WTC11 (cell line): ENCODE measurements around the gene RIPOR3. TPM values are rescaled to one million over a fixed set of nuclear protein-coding genes. Genes with fewer than 3 reads are reported as not detected.

Experiments used
- ATAC-seq: fragments of 200-7000 bp; cut with Tn5 transposase; 2 replicates; pipeline ENCODE4 v1.10.0; 2021; ENCODE audit warnings: mild to moderate bottlenecking, moderate library complexity
- CTCF ChIA-PET: fragments of 300-600 bp; sonication (Branson Sonifier 250); formaldehyde crosslinking; loops from one replicate; lab custom pipeline; 2021; ENCODE audit warnings: antibody characterized with exemption; lab: Charles Lee
- POLR2A ChIA-PET: fragments of 350-600 bp; sonication (Branson Sonifier 250); formaldehyde crosslinking; loops from one replicate; lab custom pipeline; 2021; ENCODE audit warnings: antibody characterized with exemption; lab: Charles Lee
- DNase-seq: peaks from one replicate; pipeline ENCODE4 v3.0.0; 2021; ENCODE audit warnings: low spot score
- H3K27ac Mint-ChIP-seq: 2 replicates; pipeline ENCODE4 v1.8.0; 2021; ENCODE audit warnings: mixed read lengths
- H3K27me3 Mint-ChIP-seq: 2 replicates; pipeline ENCODE4 v1.8.0; 2021; ENCODE audit warnings: low read depth, mild to moderate bottlenecking, moderate library complexity, mixed read lengths
- H3K36me3 Mint-ChIP-seq: 2 replicates; pipeline ENCODE4 v1.8.0; 2021; ENCODE audit warnings: mixed read lengths
- H3K4me1 Mint-ChIP-seq: 2 replicates; pipeline ENCODE4 v1.8.0; 2022; ENCODE audit warnings: mixed read lengths
- H3K4me3 Mint-ChIP-seq: 2 replicates; pipeline ENCODE4 v1.8.0; 2021; ENCODE audit warnings: mild to moderate bottlenecking, moderate library complexity, mixed read lengths
- H3K9me3 Mint-ChIP-seq: 2 replicates; pipeline ENCODE4 v1.8.0; 2021; ENCODE audit warnings: mixed read lengths
- CBFB ChIP-seq: sonication (generic); formaldehyde crosslinking; IDR thresholded peaks from 2 replicates; pipeline ENCODE4 v1.8.1; 2022; ENCODE audit warnings: mild to moderate bottlenecking, low read depth, missing genetic modification reagents
- CDX4 ChIP-seq: fragments of 250-450 bp; sonication (Bioruptor Pico); IDR thresholded peaks from 2 replicates; pipeline ENCODE4 v1.9.0; 2021; ENCODE audit warnings: moderate library complexity, mild to moderate bottlenecking, inconsistent platforms, borderline replicate concordance
- E2F4 ChIP-seq: sonication (generic); formaldehyde crosslinking; IDR thresholded peaks from 2 replicates; pipeline ENCODE4 v1.8.1; 2022; ENCODE audit warnings: low read depth, mild to moderate bottlenecking, moderate library complexity, missing genetic modification reagents, borderline replicate concordance
- ERG ChIP-seq: fragments of 250-450 bp; sonication (Bioruptor Pico); IDR thresholded peaks from 2 replicates; pipeline ENCODE4 v1.8.0; 2021; ENCODE audit warnings: mild to moderate bottlenecking
- FOXK1 ChIP-seq: sonication (generic); formaldehyde crosslinking; IDR thresholded peaks from 2 replicates; pipeline ENCODE4 v1.8.0; 2022; ENCODE audit warnings: mild to moderate bottlenecking, moderate library complexity, missing genetic modification reagents
- HMGA2 ChIP-seq: fragments of 250-450 bp; sonication (Bioruptor Pico); IDR thresholded peaks from 2 replicates; pipeline ENCODE4 v1.4.0; 2021; ENCODE audit warnings: mild to moderate bottlenecking, moderate library complexity
- IRF1 ChIP-seq: sonication (generic); formaldehyde crosslinking; IDR thresholded peaks from 2 replicates; pipeline ENCODE4 v1.8.0; 2023; ENCODE audit warnings: missing genetic modification reagents
- MXD4 ChIP-seq: fragments of 250-450 bp; sonication (Bioruptor Pico); IDR thresholded peaks from 2 replicates; pipeline ENCODE4 v1.8.0; 2021; ENCODE audit warnings: mild to moderate bottlenecking, moderate library complexity, borderline replicate concordance
- PRRX2 ChIP-seq: fragments of 250-450 bp; sonication (Bioruptor Pico); IDR thresholded peaks from 2 replicates; pipeline ENCODE4 v1.8.0; 2021; ENCODE audit warnings: mild to moderate bottlenecking
- RORB ChIP-seq: fragments of 250-450 bp; sonication (Bioruptor Pico); IDR thresholded peaks from 2 replicates; pipeline ENCODE4 v1.9.0; 2021; ENCODE audit warnings: mild to moderate bottlenecking
- STAT6 ChIP-seq: sonication (generic); formaldehyde crosslinking; conservative IDR thresholded peaks from 2 replicates; pipeline ENCODE4 v1.8.1; 2023; ENCODE audit warnings: mild to moderate bottlenecking, low read depth, missing genetic modification reagents, moderate library complexity
- TCF7 ChIP-seq: sonication (generic); formaldehyde crosslinking; IDR thresholded peaks from 2 replicates; pipeline ENCODE4 v1.8.0; 2022; ENCODE audit warnings: mild to moderate bottlenecking, low read depth, missing genetic modification reagents, moderate library complexity
- USF1 ChIP-seq: sonication (generic); formaldehyde crosslinking; IDR thresholded peaks from 2 replicates; pipeline ENCODE4 v1.8.0; 2022; ENCODE audit warnings: mild to moderate bottlenecking, missing genetic modification reagents
- ZNF232 ChIP-seq: sonication (generic); formaldehyde crosslinking; IDR thresholded peaks from 2 replicates; pipeline ENCODE4 v1.8.0; 2022; ENCODE audit warnings: mild to moderate bottlenecking, missing genetic modification reagents
- ZNF396 ChIP-seq: fragments of 250-450 bp; sonication (Bioruptor Pico); IDR thresholded peaks from 2 replicates; pipeline ENCODE4 v1.8.0; 2021; ENCODE audit warnings: mild to moderate bottlenecking, moderate library complexity, borderline replicate concordance
- total RNA-seq: library from RNA; stranded (reverse); gene quantifications from 3 replicates; pipeline ENCODE4 v1.2.3, GENCODE V29; 2021
- TF ChIP-seq, protein P1 (sequence below): sonication (generic); formaldehyde crosslinking; IDR thresholded peaks from 2 replicates; pipeline ENCODE4 v1.8.1; 2022; ENCODE audit warnings: mild to moderate bottlenecking, moderate library complexity, missing genetic modification reagents
- TF ChIP-seq, protein P2 (sequence below): sonication (generic); formaldehyde crosslinking; IDR thresholded peaks from 2 replicates; pipeline ENCODE4 v1.8.1; 2022; ENCODE audit warnings: low read depth, missing genetic modification reagents, borderline replicate concordance
- TF ChIP-seq, protein P3 (sequence below): fragments of 250-450 bp; sonication (Bioruptor Pico); IDR thresholded peaks from 2 replicates; pipeline ENCODE4 v2.1.2; 2022; ENCODE audit warnings: mild to moderate bottlenecking, moderate library complexity

RIPOR3 gene
- total RNA-seq, 1 experiment from 2014 or later = 6.5 TPM

DNA sequence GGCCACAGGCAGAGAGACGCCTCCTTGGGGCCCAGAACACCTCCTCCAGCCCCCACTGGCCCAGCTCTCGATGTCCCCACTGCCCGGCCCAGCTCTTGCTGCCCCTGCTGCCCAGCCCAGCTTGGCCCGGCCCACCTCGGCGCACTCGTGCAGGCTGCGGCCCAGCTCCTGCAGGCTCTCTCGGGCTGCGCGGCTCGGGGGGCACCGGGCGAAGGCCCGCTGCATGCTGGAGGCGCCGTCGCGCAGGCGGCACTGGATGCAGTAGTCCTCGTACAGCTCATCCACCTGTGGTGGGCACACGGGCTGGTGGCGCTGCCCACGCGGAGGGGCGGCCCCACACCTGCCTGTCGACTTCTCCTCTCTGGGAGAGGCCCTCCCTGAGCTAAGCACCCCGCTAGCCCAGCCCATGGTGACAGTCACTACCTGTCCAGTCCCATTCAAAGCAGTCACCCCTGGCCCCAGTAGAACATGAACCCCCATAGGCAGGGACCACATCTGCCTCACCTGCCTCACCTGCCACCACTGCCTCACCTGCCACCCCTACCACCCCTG, 81.8 kb downstream of the RIPOR3 start (continued):
- TF ChIP-seq USF1 (CRISPR knock-in tag) (no peak), RORB (CRISPR knock-in tag) (no peak), STAT6 (CRISPR knock-in tag) (no peak), IRF1 (CRISPR knock-in tag) (no peak), PRRX2 (CRISPR knock-in tag) (no peak), ERG (CRISPR knock-in tag) (no peak)
- TF ChIP-seq, all 79 proteins: peak for 0

DNA sequence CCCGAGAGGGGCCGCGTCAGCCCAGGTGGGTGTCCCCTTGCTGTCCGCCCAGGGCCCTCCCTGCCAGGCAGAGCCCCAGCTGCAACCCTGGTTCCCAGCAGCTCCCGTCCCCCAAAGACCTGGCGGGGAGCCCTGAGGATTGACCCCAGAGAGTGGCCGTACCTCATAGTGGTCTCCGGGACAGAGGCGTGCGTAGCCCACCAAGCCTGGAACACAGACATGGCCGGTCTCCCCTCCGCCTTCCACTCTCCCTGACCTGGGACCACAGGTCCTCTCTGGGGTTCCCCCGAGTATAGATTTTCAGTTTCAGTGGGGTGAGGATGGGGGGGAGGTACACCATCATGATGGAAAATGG, 82.6 kb downstream of the RIPOR3 start:
- Mint-ChIP-seq H3K27ac (no peak overlapping the region), H3K36me3 (no peaks in the 10 kb centered on the region), H3K4me1 (peaks cover 7% of the 10 kb centered on the region), H3K9me3 (no peaks in the 10 kb centered on the region), H3K4me3 (no peak overlapping the region), H3K27me3 (no peaks in the 10 kb centered on the region)
- CTCF ChIA-PET = interaction anchor here (0.9 to 1.0 kb wide), 3 partner anchors 17 to 33 kb away, joined by 3 to 5 read pairs (median 4); no protein-coding TSS in a partner anchor
- ATAC-seq = no peak
- DNase-seq = no peak
- POLR2A ChIA-PET = no interaction called here
- TF ChIP-seq, protein P1, sequence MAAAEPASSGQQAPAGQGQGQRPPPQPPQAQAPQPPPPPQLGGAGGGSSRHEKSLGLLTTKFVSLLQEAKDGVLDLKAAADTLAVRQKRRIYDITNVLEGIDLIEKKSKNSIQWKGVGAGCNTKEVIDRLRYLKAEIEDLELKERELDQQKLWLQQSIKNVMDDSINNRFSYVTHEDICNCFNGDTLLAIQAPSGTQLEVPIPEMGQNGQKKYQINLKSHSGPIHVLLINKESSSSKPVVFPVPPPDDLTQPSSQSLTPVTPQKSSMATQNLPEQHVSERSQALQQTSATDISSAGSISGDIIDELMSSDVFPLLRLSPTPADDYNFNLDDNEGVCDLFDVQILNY = no peak
- TF ChIP-seq HMGA2 (CRISPR knock-in tag) = no peak
- TF ChIP-seq, protein P2, sequence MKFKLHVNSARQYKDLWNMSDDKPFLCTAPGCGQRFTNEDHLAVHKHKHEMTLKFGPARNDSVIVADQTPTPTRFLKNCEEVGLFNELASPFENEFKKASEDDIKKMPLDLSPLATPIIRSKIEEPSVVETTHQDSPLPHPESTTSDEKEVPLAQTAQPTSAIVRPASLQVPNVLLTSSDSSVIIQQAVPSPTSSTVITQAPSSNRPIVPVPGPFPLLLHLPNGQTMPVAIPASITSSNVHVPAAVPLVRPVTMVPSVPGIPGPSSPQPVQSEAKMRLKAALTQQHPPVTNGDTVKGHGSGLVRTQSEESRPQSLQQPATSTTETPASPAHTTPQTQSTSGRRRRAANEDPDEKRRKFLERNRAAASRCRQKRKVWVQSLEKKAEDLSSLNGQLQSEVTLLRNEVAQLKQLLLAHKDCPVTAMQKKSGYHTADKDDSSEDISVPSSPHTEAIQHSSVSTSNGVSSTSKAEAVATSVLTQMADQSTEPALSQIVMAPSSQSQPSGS = no peak
- TF ChIP-seq, protein P3, sequence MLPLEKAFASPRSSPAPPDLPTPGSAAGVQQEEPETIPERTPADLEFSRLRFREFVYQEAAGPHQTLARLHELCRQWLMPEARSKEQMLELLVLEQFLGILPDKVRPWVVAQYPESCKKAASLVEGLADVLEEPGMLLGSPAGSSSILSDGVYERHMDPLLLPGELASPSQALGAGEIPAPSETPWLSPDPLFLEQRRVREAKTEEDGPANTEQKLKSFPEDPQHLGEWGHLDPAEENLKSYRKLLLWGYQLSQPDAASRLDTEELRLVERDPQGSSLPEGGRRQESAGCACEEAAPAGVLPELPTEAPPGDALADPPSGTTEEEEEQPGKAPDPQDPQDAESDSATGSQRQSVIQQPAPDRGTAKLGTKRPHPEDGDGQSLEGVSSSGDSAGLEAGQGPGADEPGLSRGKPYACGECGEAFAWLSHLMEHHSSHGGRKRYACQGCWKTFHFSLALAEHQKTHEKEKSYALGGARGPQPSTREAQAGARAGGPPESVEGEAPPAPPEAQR = no peak
- no peak for TF ChIP-seq FOXK1
- TF ChIP-seq E2F4 (CRISPR knock-in tag) = no peak
- TF ChIP-seq STAT6 (CRISPR knock-in tag) = no peak
- no peak for TF ChIP-seq ZNF232 (CRISPR knock-in tag)
- TF ChIP-seq TCF7 = no peak
- no peak for TF ChIP-seq CDX4 (CRISPR knock-in tag)
- TF ChIP-seq CBFB (CRISPR knock-in tag) = no peak
- no peak for TF ChIP-seq MXD4
- no peak for TF ChIP-seq PRRX2 (CRISPR knock-in tag)
- no peak for TF ChIP-seq ZNF396 (CRISPR knock-in tag)
